ENCODE results near the gene DSC2. TPM values are rescaled to one million over a fixed set of nuclear protein-coding genes. Genes with fewer than 3 reads are reported as not detected.

DSC2 gene
- polyA plus RNA-seq, 1 of the 3 experiments (the other 2 are of a cell fraction) = not detected

GRCh38 chr18:31146809-31147208, 44.6 kb upstream of the DSC2 start (continued):
- no peak for TF ChIP-seq USF1 (IDR thresholded peaks at IDR 0.05; ENCODE audit: borderline replicate concordance, low read depth)

GRCh38 chr18:31143025-31143424, 40.8 kb upstream of the DSC2 start:
- ChIA-PET POLR2A (interaction anchor here (0.6 kb wide), 1 partner anchor 126 kb away, joined by 3 read pairs; no protein-coding TSS in a partner anchor), CTCF (no interaction called here)
- no peak overlapping the region for H2AFZ ChIP-seq (ENCODE audit: low read depth)
- H3K9me2 ChIP-seq = no peaks in the 10 kb centered on the region
- no peak overlapping the region for H3K4me2 ChIP-seq
- no peaks in the 10 kb centered on the region for H3K36me3 ChIP-seq (replicated peaks in 1 of 2; ENCODE audit: control insufficient read depth in 1 of 2, insufficient read depth in 2 of 2, low read length in 1 of 2)
- no peaks in the 10 kb centered on the region for H4K20me1 ChIP-seq (ENCODE audit: insufficient read depth)
- no peaks in the 10 kb centered on the region for H3K4me1 ChIP-seq (ENCODE audit: control insufficient read depth in 1 of 2, insufficient read depth in 2 of 2, low read depth in 1 of 2, low read length in 1 of 2)
- H3K4me3 ChIP-seq (ENCODE audit: low read depth in 2 of 2, low read length in 1 of 2) = no peak overlapping the region
- no peak for DNase-seq
- no peaks in the 10 kb centered on the region for H3F3A ChIP-seq (replicated peaks; ENCODE audit: insufficient read depth)
- TF ChIP-seq FOXJ3 (CRISPR knock-in tag; IDR thresholded peaks at IDR 0.05) = no peak
- TF ChIP-seq NFIC (IDR thresholded peaks at IDR 0.05; ENCODE audit: borderline replicate concordance) = no peak
- TF ChIP-seq EP300 (IDR thresholded peaks at IDR 0.05; ENCODE audit: borderline replicate concordance in 1 of 2, low read depth in 1 of 2, low read length in 1 of 2) = no peak
- no peak for TF ChIP-seq JUND (IDR thresholded peaks at IDR 0.05)
- H3K27ac ChIP-seq (ENCODE audit: low read depth in 2 of 2, low read length in 1 of 2) = no peak overlapping the region
- no peak overlapping the region for H3K9ac ChIP-seq
- H3K27me3 ChIP-seq (ENCODE audit: insufficient read depth) = no peaks in the 10 kb centered on the region
- WGBS (ENCODE audit: low lambda C conversion rate) = 19% methylated on average over 3 of the region's 3 CpGs
- no peaks in the 10 kb centered on the region for H3K9me3 ChIP-seq
- H3K79me2 ChIP-seq (ENCODE audit: insufficient read depth) = no peaks in the 10 kb centered on the region

GRCh38 chr18:31138709-31139108, 36.5 kb upstream of the DSC2 start:
- Histone ChIP-seq H3K4me1 (ENCODE audit: control insufficient read depth in 1 of 2, insufficient read depth in 2 of 2, low read depth in 1 of 2, low read length in 1 of 2) (no peaks in the 10 kb centered on the region), H3K9ac (no peak overlapping the region), H4K20me1 (ENCODE audit: insufficient read depth) (no peaks in the 10 kb centered on the region), H3K27me3 (ENCODE audit: insufficient read depth) (no peaks in the 10 kb centered on the region), H3K9me3 (no peaks in the 10 kb centered on the region), H3K27ac (ENCODE audit: low read depth in 2 of 2, low read length in 1 of 2) (no peak overlapping the region), H3K4me2 (no peak overlapping the region), H3K79me2 (ENCODE audit: insufficient read depth) (no peaks in the 10 kb centered on the region), H2AFZ (ENCODE audit: low read depth) (no peak overlapping the region), H3K9me2 (no peaks in the 10 kb centered on the region), H3F3A (replicated peaks; ENCODE audit: insufficient read depth) (no peaks in the 10 kb centered on the region), H3K36me3 (replicated peaks in 1 of 2; ENCODE audit: control insufficient read depth in 1 of 2, insufficient read depth in 2 of 2, low read length in 1 of 2) (no peaks in the 10 kb centered on the region), H3K4me3 (ENCODE audit: low read depth in 2 of 2, low read length in 1 of 2) (no peak overlapping the region)
- 2% methylated on average over 1 of the region's 1 CpG for WGBS (ENCODE audit: low lambda C conversion rate)
- POLR2A ChIA-PET = no interaction called here
- CTCF ChIA-PET = no interaction called here
- DNase-seq = no peak
- TF ChIP-seq FOSL2 (IDR thresholded peaks at IDR 0.05; ENCODE audit: borderline replicate concordance, low read depth) (no peak), NRF1 (IDR thresholded peaks at IDR 0.05; ENCODE audit: low read depth, low read length) (no peak), FOXJ3 (CRISPR knock-in tag; IDR thresholded peaks at IDR 0.05) (no peak), YY1 (IDR thresholded peaks at IDR 0.05; ENCODE audit: low read depth) (no peak), POLR2AphosphoS5 (IDR thresholded peaks at IDR 0.05; ENCODE audit: low read depth, low read length) (no peak), TAF1 (IDR thresholded peaks at IDR 0.05; ENCODE audit: borderline replicate concordance, low read depth, low read length) (no peak), EZH2phosphoT487 (IDR thresholded peaks at IDR 0.05; ENCODE audit: borderline replicate concordance, low read depth) (no peak), ELF1 (IDR thresholded peaks at IDR 0.05) (no peak), USF2 (IDR thresholded peaks at IDR 0.05; ENCODE audit: borderline replicate concordance, low read depth, low read length) (no peak), GABPA (IDR thresholded peaks at IDR 0.05; ENCODE audit: low read depth) (no peak), USF1 (IDR thresholded peaks at IDR 0.05; ENCODE audit: borderline replicate concordance, low read depth) (no peak), EP300 (IDR thresholded peaks at IDR 0.05; ENCODE audit: borderline replicate concordance in 1 of 2, low read depth in 1 of 2, low read length in 1 of 2) (no peak), RCOR1 (IDR thresholded peaks at IDR 0.05; ENCODE audit: low read length) (no peak), SIN3A (IDR thresholded peaks at IDR 0.05; ENCODE audit: borderline replicate concordance, low read depth, low read length) (no peak)

Measured in SK-N-SH (cell line).